WTC11 (cell line): Measurements from ENCODE around the gene ZKSCAN2. TPM values are rescaled to one million over a fixed set of nuclear protein-coding genes. Genes with fewer than 3 reads are reported as not detected.

Experiments
- ATAC-seq: fragments of 200-7000 bp; cut with Tn5 transposase; 2 replicates; pipeline ENCODE4 v1.10.0; 2021; ENCODE audit warnings: mild to moderate bottlenecking, moderate library complexity
- CTCF ChIA-PET: fragments of 300-600 bp; sonication (Branson Sonifier 250); formaldehyde crosslinking; loops from one replicate; lab custom pipeline; 2021; ENCODE audit warnings: antibody characterized with exemption; lab: Charles Lee
- POLR2A ChIA-PET: fragments of 350-600 bp; sonication (Branson Sonifier 250); formaldehyde crosslinking; loops from one replicate; lab custom pipeline; 2021; ENCODE audit warnings: antibody characterized with exemption; lab: Charles Lee
- DNase-seq: peaks from one replicate; pipeline ENCODE4 v3.0.0; 2021; ENCODE audit warnings: low spot score
- H3K27ac Mint-ChIP-seq: 2 replicates; pipeline ENCODE4 v1.8.0; 2021; ENCODE audit warnings: mixed read lengths
- H3K27me3 Mint-ChIP-seq: 2 replicates; pipeline ENCODE4 v1.8.0; 2021; ENCODE audit warnings: low read depth, mild to moderate bottlenecking, moderate library complexity, mixed read lengths
- H3K36me3 Mint-ChIP-seq: 2 replicates; pipeline ENCODE4 v1.8.0; 2021; ENCODE audit warnings: mixed read lengths
- H3K4me1 Mint-ChIP-seq: 2 replicates; pipeline ENCODE4 v1.8.0; 2022; ENCODE audit warnings: mixed read lengths
- H3K4me3 Mint-ChIP-seq: 2 replicates; pipeline ENCODE4 v1.8.0; 2021; ENCODE audit warnings: mild to moderate bottlenecking, moderate library complexity, mixed read lengths
- H3K9me3 Mint-ChIP-seq: 2 replicates; pipeline ENCODE4 v1.8.0; 2021; ENCODE audit warnings: mixed read lengths
- AFF4 ChIP-seq: sonication (generic); formaldehyde crosslinking; IDR thresholded peaks from 2 replicates; pipeline ENCODE4 v1.8.1; 2023; ENCODE audit warnings: mild to moderate bottlenecking, missing genetic modification reagents, borderline replicate concordance
- CDX4 ChIP-seq: fragments of 250-450 bp; sonication (Bioruptor Pico); IDR thresholded peaks from 2 replicates; pipeline ENCODE4 v1.9.0; 2021; ENCODE audit warnings: moderate library complexity, mild to moderate bottlenecking, inconsistent platforms, borderline replicate concordance
- E2F5 ChIP-seq: sonication (generic); formaldehyde crosslinking; IDR thresholded peaks from 2 replicates; pipeline ENCODE4 v1.8.1; 2022; ENCODE audit warnings: mild to moderate bottlenecking, moderate library complexity, missing genetic modification reagents
- ERG ChIP-seq: fragments of 250-450 bp; sonication (Bioruptor Pico); IDR thresholded peaks from 2 replicates; pipeline ENCODE4 v1.8.0; 2021; ENCODE audit warnings: mild to moderate bottlenecking
- FOXP1 ChIP-seq: sonication (generic); formaldehyde crosslinking; IDR thresholded peaks from 2 replicates; pipeline ENCODE4 v1.8.0; 2022; ENCODE audit warnings: missing genetic modification reagents, mild to moderate bottlenecking, moderate library complexity, borderline replicate concordance
- FOXP4 ChIP-seq: sonication (generic); formaldehyde crosslinking; IDR thresholded peaks from 2 replicates; pipeline ENCODE4 v1.8.0; 2022; ENCODE audit warnings: mild to moderate bottlenecking, missing genetic modification reagents
- HMGA2 ChIP-seq: fragments of 250-450 bp; sonication (Bioruptor Pico); IDR thresholded peaks from 2 replicates; pipeline ENCODE4 v1.4.0; 2021; ENCODE audit warnings: mild to moderate bottlenecking, moderate library complexity
- JUN ChIP-seq: sonication (generic); formaldehyde crosslinking; IDR thresholded peaks from 2 replicates; pipeline ENCODE4 v1.8.0; 2023; ENCODE audit warnings: mild to moderate bottlenecking, missing genetic modification reagents
- MYBL2 ChIP-seq: sonication (generic); formaldehyde crosslinking; IDR thresholded peaks from 2 replicates; pipeline ENCODE4 v1.8.1; 2023; ENCODE audit warnings: mild to moderate bottlenecking, moderate library complexity, missing genetic modification reagents
- NR3C1 ChIP-seq: sonication (generic); formaldehyde crosslinking; conservative IDR thresholded peaks from 2 replicates; pipeline ENCODE4 v1.8.1; 2023; ENCODE audit warnings: low read depth, mild to moderate bottlenecking, missing genetic modification reagents
- PRRX2 ChIP-seq: fragments of 250-450 bp; sonication (Bioruptor Pico); IDR thresholded peaks from 2 replicates; pipeline ENCODE4 v1.8.0; 2021; ENCODE audit warnings: mild to moderate bottlenecking
- SMAD3 ChIP-seq: sonication (generic); formaldehyde crosslinking; IDR thresholded peaks from 2 replicates; pipeline ENCODE4 v1.8.0; 2022; ENCODE audit warnings: missing genetic modification reagents, mild to moderate bottlenecking, borderline replicate concordance
- SMAD4 ChIP-seq: sonication (generic); formaldehyde crosslinking; IDR thresholded peaks from 2 replicates; pipeline ENCODE4 v1.8.0; 2022; ENCODE audit warnings: mild to moderate bottlenecking, missing genetic modification reagents
- STAT6 ChIP-seq: sonication (generic); formaldehyde crosslinking; conservative IDR thresholded peaks from 2 replicates; pipeline ENCODE4 v1.8.1; 2023; ENCODE audit warnings: mild to moderate bottlenecking, low read depth, missing genetic modification reagents, moderate library complexity
- ZNF121 ChIP-seq: sonication (generic); formaldehyde crosslinking; IDR thresholded peaks from 2 replicates; pipeline ENCODE4 v1.8.0; 2023; ENCODE audit warnings: missing genetic modification reagents
- ZNF232 ChIP-seq: sonication (generic); formaldehyde crosslinking; IDR thresholded peaks from 2 replicates; pipeline ENCODE4 v1.8.0; 2022; ENCODE audit warnings: mild to moderate bottlenecking, missing genetic modification reagents
- ZNF281 ChIP-seq: sonication (generic); formaldehyde crosslinking; IDR thresholded peaks from 2 replicates; pipeline ENCODE4 v1.8.0; 2023; ENCODE audit warnings: mild to moderate bottlenecking, missing genetic modification reagents
- ZNF425 ChIP-seq: fragments of 250-450 bp; sonication (Bioruptor Pico); conservative IDR thresholded peaks from 2 replicates; pipeline ENCODE4 v1.9.0; 2021; ENCODE audit warnings: mild to moderate bottlenecking
- total RNA-seq: library from RNA; stranded (reverse); gene quantifications from 3 replicates; pipeline ENCODE4 v1.2.3, GENCODE V29; 2021

ZKSCAN2 gene
- total RNA-seq, 1 experiment from 2014 or later: 13.0 TPM

GRCh38 chr16:25194273-25194878 lies 63.3 kb downstream of the ZKSCAN2 start:
- Mint-ChIP-seq H3K9me3 (no peaks in the 10 kb centered on the region), H3K36me3 (no peaks in the 10 kb centered on the region), H3K27ac (no peak overlapping the region), H3K4me1 (no peaks in the 10 kb centered on the region), H3K27me3 (no peaks in the 10 kb centered on the region), H3K4me3 (no peak overlapping the region)
- ChIA-PET CTCF (interaction anchor here (1.0 kb wide), 1 partner anchor 31 kb away, joined by 7 read pairs; no protein-coding TSS in a partner anchor), POLR2A (no interaction called here)
- DNase-seq (no peak), ATAC-seq (no peak)
- TF ChIP-seq ERG (CRISPR knock-in tag) (no peak), SMAD3 (CRISPR knock-in tag) (no peak), PRRX2 (CRISPR knock-in tag) (no peak), NR3C1 (CRISPR knock-in tag) (no peak), ZNF232 (CRISPR knock-in tag) (no peak), AFF4 (no peak), FOXP1 (CRISPR knock-in tag) (no peak), ZNF121 (CRISPR knock-in tag) (no peak), E2F5 (CRISPR knock-in tag) (no peak), MYBL2 (CRISPR knock-in tag) (no peak), CDX4 (CRISPR knock-in tag) (no peak), FOXP4 (no peak)

GRCh38 chr16:25192096-25192495 lies 65.5 kb downstream of the ZKSCAN2 start:
- ChIA-PET CTCF (no interaction called here), POLR2A (no interaction called here)
- H3K27me3 Mint-ChIP-seq: no peaks in the 10 kb centered on the region
- no peak overlapping the region for H3K4me3 Mint-ChIP-seq
- DNase-seq: no peak
- H3K36me3 Mint-ChIP-seq: no peaks in the 10 kb centered on the region
- no peaks in the 10 kb centered on the region for H3K4me1 Mint-ChIP-seq
- H3K27ac Mint-ChIP-seq: no peak overlapping the region
- H3K9me3 Mint-ChIP-seq: no peaks in the 10 kb centered on the region
- ATAC-seq: no peak
- TF ChIP-seq ZNF281 (CRISPR knock-in tag) (no peak), ZNF425 (CRISPR knock-in tag) (no peak), JUN (no peak), HMGA2 (no peak), SMAD4 (CRISPR knock-in tag) (no peak), STAT6 (no peak)
